ENCODE results near the gene HDGF. TPM values are rescaled to one million over a fixed set of nuclear protein-coding genes. Genes with fewer than 3 reads are reported as not detected.

Gene HDGF
- total RNA-seq, 1 donor from 2014 or later: 205 TPM

- peak; percentile 46 for ATAC-seq
These were observed 57.4 kb downstream of the HDGF start for GRCh38 chr1:156693848-156694689.

GRCh38 chr1:156692925-156693847, 58.3 kb downstream of the HDGF start:
- peak; percentile 17 for ATAC-seq

GRCh38 chr1:156692441-156692924, 59.0 kb downstream of the HDGF start:
- ATAC-seq: peak; percentile 54

Other genes with a start within 250 kb of the HDGF start
- gene IQGAP3, start 179.1 kb downstream of the HDGF start, total RNA-seq: 11.8 TPM
- gene TTC24, start 172.0 kb downstream of the HDGF start, total RNA-seq: not detected
- 80.4 TPM for gene NAXE, start 159.9 kb downstream of the HDGF start, total RNA-seq
- 20.3 TPM for gene GPATCH4, start 150.2 kb downstream of the HDGF start, total RNA-seq
- not detected for gene HAPLN2, start 132.3 kb downstream of the HDGF start, total RNA-seq
- gene BCAN, start 109.6 kb downstream of the HDGF start, total RNA-seq: not detected
- 3.0 TPM for gene NES, start 74.3 kb downstream of the HDGF start, total RNA-seq
- gene CRABP2, start 46.1 kb downstream of the HDGF start, total RNA-seq: 1,373 TPM
- 23.5 TPM for gene METTL25B, start 23.2 kb downstream of the HDGF start, total RNA-seq
- gene ISG20L2, start 22.9 kb downstream of the HDGF start, total RNA-seq: 27.5 TPM
- gene MRPL24, start 10.6 kb downstream of the HDGF start, total RNA-seq: 67.4 TPM
- gene PRCC, start 15.9 kb upstream of the HDGF start, total RNA-seq: 61.1 TPM
- gene SH2D2A, start 65.2 kb upstream of the HDGF start, total RNA-seq: 1.4 TPM
- gene INSRR, start 107.4 kb upstream of the HDGF start, total RNA-seq: not detected
- gene NTRK1, start 109.2 kb upstream of the HDGF start, total RNA-seq: 0.16 TPM
- 1.6 TPM for gene PEAR1, start 142.0 kb upstream of the HDGF start, total RNA-seq
- gene LRRC71, start 169.0 kb upstream of the HDGF start, total RNA-seq: not detected